ENCODE measurements around the gene VSNL1.

Gene VSNL1

GRCh38 chr2:17620280-17620679 is 79.8 kb downstream of the VSNL1 start:
- H3K9me2 ChIP-seq (replicated peaks; ENCODE audit: insufficient read depth, low read length), result no peaks in the 10 kb centered on the region

GRCh38 chr2:17620841-17621240 is 80.3 kb downstream of the VSNL1 start:
- no peaks in the 10 kb centered on the region for H3F3A ChIP-seq (ENCODE audit: insufficient read depth)
- no peaks in the 10 kb centered on the region for H3K79me2 ChIP-seq (ENCODE audit: insufficient read depth, low read length)
- H4K20me1 ChIP-seq (ENCODE audit: low read depth, low read length), result no peaks in the 10 kb centered on the region
- no peak overlapping the region for H3K4me3 ChIP-seq (ENCODE audit: insufficient read depth, low read length, poor library complexity, severe bottlenecking)
- no peak overlapping the region for H2AFZ ChIP-seq (ENCODE audit: low read depth, low read length, severe bottlenecking)
- no peaks in the 10 kb centered on the region for H3K27me3 ChIP-seq (ENCODE audit: low read length)
- H3K36me3 ChIP-seq (ENCODE audit: low read length), result no peaks in the 10 kb centered on the region
- TF ChIP-seq EZH2phosphoT487 (conservative IDR thresholded peaks at IDR 0.05; ENCODE audit: low read length), result no peak
- TF ChIP-seq CTCF (IDR thresholded peaks at IDR 0.05; ENCODE audit: insufficient read depth, low read length, poor library complexity, severe bottlenecking), result no peak
- H3K27ac ChIP-seq (ENCODE audit: low read depth, low read length), result no peak overlapping the region
- no peaks in the 10 kb centered on the region for H3K9me3 ChIP-seq (ENCODE audit: insufficient read depth, low read length)
- no peaks in the 10 kb centered on the region for H3K9me2 ChIP-seq (replicated peaks; ENCODE audit: insufficient read depth, low read length)
- no peak overlapping the region for H3K9ac ChIP-seq (ENCODE audit: low read length)
- no peak overlapping the region for H3K4me2 ChIP-seq (ENCODE audit: low read depth, low read length, poor library complexity, severe bottlenecking)

More at GRCh38 chr2:17620280-17620679, 79.8 kb downstream of the VSNL1 start:
- Histone ChIP-seq H3K79me2 (ENCODE audit: insufficient read depth, low read length) (no peaks in the 10 kb centered on the region), H4K20me1 (ENCODE audit: low read depth, low read length) (no peaks in the 10 kb centered on the region), H3K27me3 (ENCODE audit: low read length) (no peaks in the 10 kb centered on the region), H3K4me2 (ENCODE audit: low read depth, low read length, poor library complexity, severe bottlenecking) (no peak overlapping the region), H3K9ac (ENCODE audit: low read length) (no peak overlapping the region), H3K4me3 (ENCODE audit: insufficient read depth, low read length, poor library complexity, severe bottlenecking) (no peak overlapping the region), H2AFZ (ENCODE audit: low read depth, low read length, severe bottlenecking) (no peak overlapping the region), H3F3A (ENCODE audit: insufficient read depth) (no peaks in the 10 kb centered on the region), H3K27ac (ENCODE audit: low read depth, low read length) (no peak overlapping the region), H3K36me3 (ENCODE audit: low read length) (no peaks in the 10 kb centered on the region), H3K9me3 (ENCODE audit: insufficient read depth, low read length) (no peaks in the 10 kb centered on the region)
- no peak for TF ChIP-seq CTCF (IDR thresholded peaks at IDR 0.05; ENCODE audit: insufficient read depth, low read length, poor library complexity, severe bottlenecking)

GRCh38 chr2:17621781-17622180 is 81.3 kb downstream of the VSNL1 start:
- Histone ChIP-seq H3K27ac (ENCODE audit: low read depth, low read length) (no peak overlapping the region), H3K9me2 (replicated peaks; ENCODE audit: insufficient read depth, low read length) (no peaks in the 10 kb centered on the region), H2AFZ (ENCODE audit: low read depth, low read length, severe bottlenecking) (no peak overlapping the region), H4K20me1 (ENCODE audit: low read depth, low read length) (no peaks in the 10 kb centered on the region), H3K27me3 (ENCODE audit: low read length) (no peaks in the 10 kb centered on the region), H3K4me3 (ENCODE audit: insufficient read depth, low read length, poor library complexity, severe bottlenecking) (no peak overlapping the region), H3K36me3 (ENCODE audit: low read length) (no peaks in the 10 kb centered on the region), H3K9me3 (ENCODE audit: insufficient read depth, low read length) (no peaks in the 10 kb centered on the region), H3K9ac (ENCODE audit: low read length) (no peak overlapping the region), H3K4me2 (ENCODE audit: low read depth, low read length, poor library complexity, severe bottlenecking) (no peak overlapping the region), H3K79me2 (ENCODE audit: insufficient read depth, low read length) (no peaks in the 10 kb centered on the region), H3F3A (ENCODE audit: insufficient read depth) (no peaks in the 10 kb centered on the region)
- TF ChIP-seq CTCF (IDR thresholded peaks at IDR 0.05; ENCODE audit: insufficient read depth, low read length, poor library complexity, severe bottlenecking), result no peak
- TF ChIP-seq EZH2phosphoT487 (conservative IDR thresholded peaks at IDR 0.05; ENCODE audit: low read length), result no peak
